Measurements from ENCODE around the gene PPFIA3. TPM values are rescaled to one million over a fixed set of nuclear protein-coding genes. Genes with fewer than 3 reads are reported as not detected.

PPFIA3 gene
- total and polyA plus RNA-seq, 10 donors = 3.6 to 17.2 (median 6.3) TPM

DNA sequence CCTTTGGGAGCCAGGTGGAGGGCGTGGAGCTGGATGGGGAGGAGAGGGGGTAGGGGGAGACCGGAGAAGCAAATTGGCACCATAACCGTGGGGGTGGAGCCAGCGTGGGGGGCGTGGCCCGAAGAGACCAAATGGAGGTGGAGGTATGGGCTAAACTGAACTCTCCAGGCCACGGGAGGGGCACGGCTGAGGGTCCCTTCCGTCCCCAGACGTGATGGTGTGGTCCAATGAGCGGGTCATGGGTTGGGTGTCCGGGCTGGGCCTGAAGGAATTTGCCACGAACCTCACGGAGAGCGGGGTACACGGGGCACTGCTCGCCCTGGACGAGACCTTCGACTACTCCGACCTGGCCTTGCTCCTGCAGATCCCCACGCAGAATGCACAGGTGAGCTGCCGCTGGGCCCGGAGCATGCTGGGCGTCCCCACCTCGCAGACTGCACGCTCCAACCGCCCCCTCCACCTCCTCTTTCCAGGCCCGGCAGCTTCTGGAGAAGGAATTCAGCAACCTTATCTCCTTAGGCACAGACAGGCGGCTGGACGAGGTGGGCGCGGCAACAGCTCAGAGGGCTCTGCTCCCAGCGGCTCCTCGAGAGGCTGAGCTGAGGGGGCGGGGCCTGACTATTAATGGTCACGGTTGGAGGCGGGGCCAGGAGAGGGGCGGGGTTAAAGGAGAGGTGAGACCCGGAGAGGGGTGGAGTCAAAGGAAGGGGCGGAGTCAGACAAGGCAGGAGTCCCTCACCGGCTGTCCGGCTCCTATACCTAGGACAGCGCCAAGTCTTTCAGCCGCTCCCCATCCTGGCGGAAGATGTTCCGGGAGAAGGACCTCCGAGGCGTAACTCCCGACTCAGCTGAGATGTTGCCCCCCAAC is 29.7 kb downstream of the PPFIA3 start:
- Histone ChIP-seq H3K27ac (peak overlapping the region in 7 of 8 donors; percentile 60 to 76 (median 70)), H3K4me1 (peaks cover 16 to 57% (median 50%) of the 10 kb centered on the region in 6 donors), H3K36me3 (no peaks in the 10 kb centered on the region), H3K27me3 (replicated peaks in 1 of 7) (peaks cover 0 to 94% (median 34%) of the 10 kb centered on the region in 7 donors), H3K4me3 (peak overlapping the region; percentile 44 to 75 (median 60)), H3K9me3 (peaks cover 0 to 6% (median 0%) of the 10 kb centered on the region in 8 donors)
- intact Hi-C loops (cut with DNase I; ENCODE audit: low total_unique reads) = loop anchor here (10.0 kb wide), 1 partner anchor 54 kb away; no protein-coding TSS in a partner anchor
- 4 to 8% (median 5%) methylated on average over 34 to 49 of the region's 49 CpGs for WGBS, 5 donors
- TF ChIP-seq POLR2AphosphoS5 (IDR thresholded peaks at IDR 0.05) (peak in 2 of 3 donors; percentile 72 to 75), POLR2A (IDR thresholded peaks at IDR 0.05) (no peak)
- TF ChIP-seq, protein P1, sequence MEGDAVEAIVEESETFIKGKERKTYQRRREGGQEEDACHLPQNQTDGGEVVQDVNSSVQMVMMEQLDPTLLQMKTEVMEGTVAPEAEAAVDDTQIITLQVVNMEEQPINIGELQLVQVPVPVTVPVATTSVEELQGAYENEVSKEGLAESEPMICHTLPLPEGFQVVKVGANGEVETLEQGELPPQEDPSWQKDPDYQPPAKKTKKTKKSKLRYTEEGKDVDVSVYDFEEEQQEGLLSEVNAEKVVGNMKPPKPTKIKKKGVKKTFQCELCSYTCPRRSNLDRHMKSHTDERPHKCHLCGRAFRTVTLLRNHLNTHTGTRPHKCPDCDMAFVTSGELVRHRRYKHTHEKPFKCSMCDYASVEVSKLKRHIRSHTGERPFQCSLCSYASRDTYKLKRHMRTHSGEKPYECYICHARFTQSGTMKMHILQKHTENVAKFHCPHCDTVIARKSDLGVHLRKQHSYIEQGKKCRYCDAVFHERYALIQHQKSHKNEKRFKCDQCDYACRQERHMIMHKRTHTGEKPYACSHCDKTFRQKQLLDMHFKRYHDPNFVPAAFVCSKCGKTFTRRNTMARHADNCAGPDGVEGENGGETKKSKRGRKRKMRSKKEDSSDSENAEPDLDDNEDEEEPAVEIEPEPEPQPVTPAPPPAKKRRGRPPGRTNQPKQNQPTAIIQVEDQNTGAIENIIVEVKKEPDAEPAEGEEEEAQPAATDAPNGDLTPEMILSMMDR (IDR thresholded peaks at IDR 0.05 in 8 of 11, conservative IDR thresholded peaks at IDR 0.05 in 3 of 11) = no peak
- DNase-seq = peak; percentile 90

DNA sequence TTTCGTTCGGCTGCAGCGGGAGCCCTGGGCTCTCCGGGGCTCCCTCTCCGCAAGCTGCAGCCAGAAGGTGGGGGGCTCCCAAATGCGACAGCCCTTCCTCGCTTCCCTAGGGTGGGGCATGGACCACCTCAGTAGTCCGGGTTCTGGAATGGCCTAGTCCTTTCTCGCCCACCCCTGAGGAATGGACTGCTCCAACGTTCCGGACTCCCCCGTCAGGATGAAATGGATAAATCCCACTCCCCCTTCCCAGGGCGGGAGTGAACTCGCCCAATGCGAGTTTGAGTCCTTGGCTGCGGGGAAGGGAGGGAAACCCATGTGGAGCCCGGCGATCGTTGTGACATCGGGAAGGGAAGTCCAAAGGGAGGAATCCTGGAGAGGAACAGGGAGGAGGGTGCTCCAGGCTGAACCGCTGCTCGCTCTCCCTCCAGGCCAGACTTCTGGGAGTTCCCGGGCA is 30.3 kb downstream of the PPFIA3 start:
- Histone ChIP-seq H3K4me3 (peak overlapping the region; percentile 44 to 75 (median 60)), H3K4me1 (peaks cover 16 to 57% (median 50%) of the 10 kb centered on the region in 6 donors), H3K27me3 (replicated peaks in 1 of 7) (peaks cover 0 to 87% (median 34%) of the 10 kb centered on the region in 7 donors), H3K9me3 (peaks cover 0 to 6% (median 0%) of the 10 kb centered on the region in 8 donors), H3K36me3 (no peaks in the 10 kb centered on the region), H3K27ac (peak overlapping the region in 7 of 8 donors; percentile 60 to 76 (median 70))
- intact Hi-C loops (cut with DNase I; ENCODE audit: low total_unique reads) = loop anchor here (10.0 kb wide), 1 partner anchor 55 kb away; no protein-coding TSS in a partner anchor
- DNase-seq = no peak
- TF ChIP-seq POLR2AphosphoS5 (IDR thresholded peaks at IDR 0.05) = peak in 1 of 3 donors; percentile 6
- no peak for TF ChIP-seq POLR2A (IDR thresholded peaks at IDR 0.05)
- TF ChIP-seq, protein P1 (IDR thresholded peaks at IDR 0.05 in 8 of 11, conservative IDR thresholded peaks at IDR 0.05 in 3 of 11) = no peak
- WGBS, 5 donors = 1 to 2% (median 2%) methylated on average over 19 to 23 of the region's 23 CpGs

DNA sequence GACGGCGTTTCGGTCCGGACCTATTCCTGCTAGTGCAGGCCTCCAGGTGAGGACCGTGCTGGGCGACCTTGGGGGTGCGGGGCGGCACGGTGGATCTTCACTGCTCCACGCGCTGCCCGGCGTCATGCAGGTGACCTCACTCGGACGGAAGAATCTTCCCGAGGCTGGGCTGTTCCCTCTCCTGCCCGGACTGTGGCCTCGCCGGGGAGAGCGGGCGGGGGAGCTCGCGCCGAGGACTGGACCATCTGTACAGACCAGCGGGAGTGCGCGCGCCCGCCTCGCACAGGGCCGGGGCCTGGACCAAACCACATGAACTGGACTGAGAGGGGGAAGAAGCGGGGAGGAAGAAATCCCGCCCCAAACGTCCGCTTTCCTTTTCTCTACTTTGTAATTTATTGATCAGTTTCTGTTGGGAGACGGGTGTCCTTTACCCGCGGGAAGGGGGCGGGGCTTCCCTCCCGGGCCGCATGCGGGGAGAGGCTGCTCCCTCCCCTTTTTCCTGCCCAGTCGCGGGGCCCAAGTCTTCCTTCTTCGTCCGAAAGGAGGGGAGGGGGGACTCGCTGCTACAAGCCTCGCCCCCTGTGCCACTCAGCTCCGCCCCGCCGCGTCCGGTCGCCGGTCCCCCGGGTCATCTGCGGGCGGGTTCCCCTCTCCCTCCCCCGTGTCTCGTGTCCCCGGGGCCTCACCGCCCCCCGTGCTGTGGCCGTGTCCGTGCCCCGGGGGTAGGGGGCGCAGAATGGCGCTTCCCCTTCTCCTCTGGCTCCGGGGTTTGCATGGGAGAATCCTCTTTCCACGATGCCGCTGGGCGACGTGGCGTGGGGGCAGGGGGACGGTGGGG is 31.0 kb downstream of the PPFIA3 start:
- Histone ChIP-seq H3K4me1 (peaks cover 16 to 61% (median 50%) of the 10 kb centered on the region in 6 donors), H3K36me3 (no peaks in the 10 kb centered on the region), H3K4me3 (peak overlapping the region; percentile 44 to 75 (median 60)), H3K9me3 (peaks cover 0 to 6% (median 0%) of the 10 kb centered on the region in 8 donors), H3K27ac (peak overlapping the region in 7 of 8 donors; percentile 60 to 76 (median 70)), H3K27me3 (replicated peaks in 1 of 7) (peaks cover 0 to 81% (median 34%) of the 10 kb centered on the region in 7 donors)
- TF ChIP-seq, protein P1 (IDR thresholded peaks at IDR 0.05 in 8 of 11, conservative IDR thresholded peaks at IDR 0.05 in 3 of 11) = peak in 1 of 11 experiments; percentile 9
- peak in 2 of 3 donors; percentile 50 to 64 for TF ChIP-seq POLR2AphosphoS5 (IDR thresholded peaks at IDR 0.05)
- no peak for TF ChIP-seq POLR2A (IDR thresholded peaks at IDR 0.05)
- WGBS, 5 donors = 0 to 2% (median 1%) methylated on average over 32 to 74 of the region's 75 CpGs
- DNase-seq = peak; percentile 88
- intact Hi-C loops (cut with DNase I; ENCODE audit: low total_unique reads) = no loop called here

Measured in spleen (tissue), 11 donors.